HFF-Myc (cell line): ENCODE data around the gene SNRNP200.

Experiments
- DNase-seq: peaks from one replicate; pipeline ENCODE4 v3.0.0-alpha.2; 2011; ENCODE audit warnings: low read depth; ENCODE audit errors: extremely low read depth
- H3K4me3 ChIP-seq: replicated peaks from 2 replicates; pipeline ENCODE4 v1.5.1; 2011; ENCODE audit warnings: low read depth, mild to moderate bottlenecking, control low read depth, low read length
- TF ChIP-seq, protein P1 (sequence below): IDR thresholded peaks from 2 replicates; pipeline ENCODE4 v1.5.1; 2012; ENCODE audit warnings: mild to moderate bottlenecking, low read depth, low read length, control low read depth; ENCODE audit errors: missing control alignments

SNRNP200 gene

GRCh38 chr2:96320326-96320725, 15.0 kb upstream of the SNRNP200 start:
- TF ChIP-seq, protein P1, sequence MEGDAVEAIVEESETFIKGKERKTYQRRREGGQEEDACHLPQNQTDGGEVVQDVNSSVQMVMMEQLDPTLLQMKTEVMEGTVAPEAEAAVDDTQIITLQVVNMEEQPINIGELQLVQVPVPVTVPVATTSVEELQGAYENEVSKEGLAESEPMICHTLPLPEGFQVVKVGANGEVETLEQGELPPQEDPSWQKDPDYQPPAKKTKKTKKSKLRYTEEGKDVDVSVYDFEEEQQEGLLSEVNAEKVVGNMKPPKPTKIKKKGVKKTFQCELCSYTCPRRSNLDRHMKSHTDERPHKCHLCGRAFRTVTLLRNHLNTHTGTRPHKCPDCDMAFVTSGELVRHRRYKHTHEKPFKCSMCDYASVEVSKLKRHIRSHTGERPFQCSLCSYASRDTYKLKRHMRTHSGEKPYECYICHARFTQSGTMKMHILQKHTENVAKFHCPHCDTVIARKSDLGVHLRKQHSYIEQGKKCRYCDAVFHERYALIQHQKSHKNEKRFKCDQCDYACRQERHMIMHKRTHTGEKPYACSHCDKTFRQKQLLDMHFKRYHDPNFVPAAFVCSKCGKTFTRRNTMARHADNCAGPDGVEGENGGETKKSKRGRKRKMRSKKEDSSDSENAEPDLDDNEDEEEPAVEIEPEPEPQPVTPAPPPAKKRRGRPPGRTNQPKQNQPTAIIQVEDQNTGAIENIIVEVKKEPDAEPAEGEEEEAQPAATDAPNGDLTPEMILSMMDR, result no peak
- DNase-seq, result no peak
- H3K4me3 ChIP-seq, result peak overlapping the region; percentile 69

DNA sequence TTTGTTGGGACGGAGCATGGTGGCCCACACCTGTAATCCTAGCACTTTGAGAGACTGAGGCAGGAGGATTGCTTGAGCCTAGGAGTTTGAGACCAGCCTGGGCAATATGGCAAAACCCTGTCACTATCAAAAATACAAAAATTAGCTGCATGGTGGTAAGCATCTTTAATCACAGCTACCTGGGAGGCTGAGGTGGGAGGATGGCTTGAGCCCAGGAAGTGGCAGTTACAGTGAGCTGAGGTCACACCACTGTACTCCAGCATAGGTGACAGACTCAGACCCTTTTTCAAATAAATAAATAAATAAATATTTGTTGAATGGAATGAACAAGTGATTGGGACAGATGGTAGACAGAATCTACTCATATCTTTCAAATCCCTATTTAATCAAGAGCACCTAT, 14.1 kb upstream of the SNRNP200 start:
- DNase-seq, result no peak
- H3K4me3 ChIP-seq, result no peak overlapping the region
- TF ChIP-seq, protein P1, result no peak

GRCh38 chr2:96318723-96319122, 13.4 kb upstream of the SNRNP200 start:
- H3K4me3 ChIP-seq, result no peak overlapping the region
- no peak for DNase-seq
- TF ChIP-seq, protein P1, result no peak

DNA sequence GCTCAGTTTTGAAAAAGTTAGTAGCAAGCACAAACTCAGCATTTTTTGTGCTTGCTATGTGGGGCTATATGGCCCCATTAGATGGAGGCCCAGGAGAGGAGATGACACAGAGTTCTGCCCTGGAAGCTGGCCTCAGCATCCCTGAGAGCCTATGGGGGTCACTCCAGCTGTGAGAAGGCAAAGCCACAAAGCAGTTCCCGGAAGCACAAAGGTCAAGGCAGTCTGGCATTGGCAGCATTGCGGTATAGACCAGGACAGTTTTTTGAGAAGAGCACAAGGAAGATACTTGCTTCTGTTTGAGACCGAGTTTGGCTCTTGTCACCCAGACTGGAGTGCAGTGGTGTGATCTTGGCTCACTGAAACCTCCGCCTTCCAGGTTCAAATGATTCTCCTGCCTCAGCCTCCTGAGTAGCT, 12.2 kb upstream of the SNRNP200 start:
- H3K4me3 ChIP-seq, result no peak overlapping the region
- DNase-seq, result no peak
- TF ChIP-seq, protein P1, result no peak

GRCh38 chr2:96316999-96317398, 11.7 kb upstream of the SNRNP200 start:
- TF ChIP-seq, protein P1, result no peak
- no peak for DNase-seq
- H3K4me3 ChIP-seq, result no peak overlapping the region

GRCh38 chr2:96315400-96316071, 10.2 kb upstream of the SNRNP200 start:
- DNase-seq, result peak; percentile 42
- no peak overlapping the region for H3K4me3 ChIP-seq
- TF ChIP-seq, protein P1, result no peak

- TF ChIP-seq, protein P1, result no peak
- H3K4me3 ChIP-seq, result no peak overlapping the region
- no peak for DNase-seq
Measured at GRCh38 chr2:96315005-96315399, 9.7 kb upstream of the SNRNP200 start.
